GM18499 (cell line): ENCODE measurements around the gene NEB.
"Not testable (repeated sequence)": the region's sequence is repeated elsewhere in the genome, so short reads cannot be mapped to it uniquely, and the experiment has no call there.

Experiments used
- ATAC-seq: cut with Tn5 transposase; IDR thresholded peaks from one replicate; pipeline ENCODE4 v1.9.1; 2021; ENCODE audit warnings: moderate number of reproducible peaks; ENCODE audit not compliant: insufficient read depth, unreplicated experiment

NEB gene

GRCh38 chr2:151570191-151570590, 164.1 kb downstream of the NEB start:
- no peak for ATAC-seq

- ATAC-seq: no peak
These were observed 165.1 kb downstream of the NEB start for GRCh38 chr2:151569167-151569566.

- no peak for ATAC-seq
These were observed 165.8 kb downstream of the NEB start for GRCh38 chr2:151568501-151568900.

- no peak for ATAC-seq
These were observed 167.3 kb downstream of the NEB start for GRCh38 chr2:151567006-151567405.

- no peak for ATAC-seq
These were observed 171.9 kb downstream of the NEB start for GRCh38 chr2:151562398-151562797.

- ATAC-seq: no peak
These were observed 174.0 kb downstream of the NEB start for GRCh38 chr2:151560289-151560688.

GRCh38 chr2:151559431-151559830, 174.8 kb downstream of the NEB start:
- not testable (repeated sequence) for ATAC-seq

- ATAC-seq: not testable (repeated sequence)
These were observed 176.4 kb downstream of the NEB start for GRCh38 chr2:151557883-151558282.

- no peak for ATAC-seq
These were observed 178.2 kb downstream of the NEB start for GRCh38 chr2:151556121-151556520.

GRCh38 chr2:151552287-151552686, 182.0 kb downstream of the NEB start:
- ATAC-seq: no peak

- no peak for ATAC-seq
These were observed 182.7 kb downstream of the NEB start for GRCh38 chr2:151551556-151551955.

- no peak for ATAC-seq
These were observed 185.1 kb downstream of the NEB start for GRCh38 chr2:151549191-151549590.

GRCh38 chr2:151544449-151544848, 189.8 kb downstream of the NEB start:
- ATAC-seq: no peak

GRCh38 chr2:151543876-151544275, 190.4 kb downstream of the NEB start:
- ATAC-seq: no peak

GRCh38 chr2:151534001-151534400, 200.3 kb downstream of the NEB start:
- no peak for ATAC-seq

GRCh38 chr2:151533127-151533526, 201.1 kb downstream of the NEB start:
- no peak for ATAC-seq

- no peak for ATAC-seq
These were observed 207.6 kb downstream of the NEB start for GRCh38 chr2:151526572-151527090.

GRCh38 chr2:151525821-151526373, 208.4 kb downstream of the NEB start:
- no peak for ATAC-seq

GRCh38 chr2:151523850-151524249, 210.4 kb downstream of the NEB start:
- ATAC-seq: no peak

- ATAC-seq: no peak
These were observed 211.7 kb downstream of the NEB start for GRCh38 chr2:151522556-151522955.

GRCh38 chr2:151520976-151521375, 213.3 kb downstream of the NEB start:
- no peak for ATAC-seq

- ATAC-seq: no peak
These were observed 215.5 kb downstream of the NEB start for GRCh38 chr2:151518802-151519201.

- no peak for ATAC-seq
These were observed 225.8 kb downstream of the NEB start for GRCh38 chr2:151508519-151508918.
